ENCODE measurements around the gene RNF149. TPM values are rescaled to one million over a fixed set of nuclear protein-coding genes. Genes with fewer than 3 reads are reported as not detected.
A peak's percentile ranks its signal among the peaks of the same experiment; 100 is the strongest.

The RNF149 gene
- total RNA-seq, 2 experiments from 2014 or later, result 139 to 150 TPM

GRCh38 chr2:101305492-101306078 is 2.9 kb downstream of the RNF149 start:
- ChIA-PET CTCF (interaction anchor here (1.3 kb wide), 1 partner anchor 53 kb away, joined by 3 read pairs; the partner anchor contains the start of gene CNOT11), POLR2A (interaction anchor here (1.5 to 3.0 kb wide), 2 partner anchors 24 to 28 kb away, joined by 3 to 47 read pairs; no protein-coding TSS in a partner anchor)
- intact Hi-C loops (cut with DNase I, micrococcal nuclease), result loop anchor here (2.0 to 5.0 kb wide), 5 partner anchors 33 to 392 kb away; partner anchors contain the start of gene MAP4K4 (in 1 of the 2)
- peaks cover 57% of the 10 kb centered on the region for H3K36me3 Mint-ChIP-seq (ENCODE audit: low read depth)
- Histone ChIP-seq H3K4me1 (ENCODE audit: insufficient read depth, low read length) (peaks cover 68% of the 10 kb centered on the region), H3K9me3 (ENCODE audit: control insufficient read depth in 1 of 2, insufficient read depth in 1 of 2, low read length in 2 of 2) (no peaks in the 10 kb centered on the region), H3K4me3 (ENCODE audit: low read length) (peak overlapping the region; percentile 90), H3K36me3 (ENCODE audit: insufficient read depth, low read length) (peaks cover 30% of the 10 kb centered on the region), H3K27ac (ENCODE audit: low read depth in 1 of 2, low read length in 2 of 2) (peak overlapping the region in 1 of 2 donors; percentile 95), H3K27me3 (ENCODE audit: control insufficient read depth in 1 of 2, insufficient read depth in 2 of 2, low read length in 2 of 2) (no peaks in the 10 kb centered on the region)
- TF ChIP-seq, protein P1, sequence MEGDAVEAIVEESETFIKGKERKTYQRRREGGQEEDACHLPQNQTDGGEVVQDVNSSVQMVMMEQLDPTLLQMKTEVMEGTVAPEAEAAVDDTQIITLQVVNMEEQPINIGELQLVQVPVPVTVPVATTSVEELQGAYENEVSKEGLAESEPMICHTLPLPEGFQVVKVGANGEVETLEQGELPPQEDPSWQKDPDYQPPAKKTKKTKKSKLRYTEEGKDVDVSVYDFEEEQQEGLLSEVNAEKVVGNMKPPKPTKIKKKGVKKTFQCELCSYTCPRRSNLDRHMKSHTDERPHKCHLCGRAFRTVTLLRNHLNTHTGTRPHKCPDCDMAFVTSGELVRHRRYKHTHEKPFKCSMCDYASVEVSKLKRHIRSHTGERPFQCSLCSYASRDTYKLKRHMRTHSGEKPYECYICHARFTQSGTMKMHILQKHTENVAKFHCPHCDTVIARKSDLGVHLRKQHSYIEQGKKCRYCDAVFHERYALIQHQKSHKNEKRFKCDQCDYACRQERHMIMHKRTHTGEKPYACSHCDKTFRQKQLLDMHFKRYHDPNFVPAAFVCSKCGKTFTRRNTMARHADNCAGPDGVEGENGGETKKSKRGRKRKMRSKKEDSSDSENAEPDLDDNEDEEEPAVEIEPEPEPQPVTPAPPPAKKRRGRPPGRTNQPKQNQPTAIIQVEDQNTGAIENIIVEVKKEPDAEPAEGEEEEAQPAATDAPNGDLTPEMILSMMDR (IDR thresholded peaks at IDR 0.05), result no peak
- peak overlapping the region; percentile 98 for H3K4me3 Mint-ChIP-seq
- H3K4me1 Mint-ChIP-seq (ENCODE audit: low read depth), result peaks cover 84% of the 10 kb centered on the region
- ATAC-seq (ENCODE audit: poor library complexity), result no peak
- peak overlapping the region; percentile 96 for H3K27ac Mint-ChIP-seq
- DNase-seq, result no peak
- H3K27me3 Mint-ChIP-seq, result no peaks in the 10 kb centered on the region
- no peaks in the 10 kb centered on the region for H3K9me3 Mint-ChIP-seq

DNA sequence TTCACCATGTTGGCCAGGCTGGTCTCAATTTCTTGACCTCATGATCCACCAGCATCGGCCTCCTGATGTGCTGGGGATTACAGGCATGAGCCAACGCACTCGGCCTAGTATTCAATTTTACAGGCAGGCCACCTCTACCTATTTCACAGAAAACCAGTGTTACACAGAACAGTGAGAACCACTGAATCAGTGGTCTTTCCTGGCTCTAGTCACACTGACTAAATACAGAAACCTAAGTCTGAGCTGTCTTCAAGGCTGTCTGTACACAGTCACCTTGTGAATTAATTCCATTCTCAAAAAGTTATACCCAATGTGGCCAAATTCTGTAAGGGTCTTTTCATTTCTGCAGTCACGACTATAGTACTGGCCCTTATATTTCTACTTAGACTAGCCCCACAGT is 3.5 kb downstream of the RNF149 start:
- Histone ChIP-seq H3K36me3 (ENCODE audit: insufficient read depth, low read length) (peaks cover 31% of the 10 kb centered on the region), H3K27me3 (ENCODE audit: control insufficient read depth in 1 of 2, insufficient read depth in 2 of 2, low read length in 2 of 2) (no peaks in the 10 kb centered on the region), H3K4me3 (ENCODE audit: low read length) (peak overlapping the region; percentile 90), H3K9me3 (ENCODE audit: control insufficient read depth in 1 of 2, insufficient read depth in 1 of 2, low read length in 2 of 2) (no peaks in the 10 kb centered on the region), H3K27ac (ENCODE audit: low read depth in 1 of 2, low read length in 2 of 2) (peak overlapping the region in 1 of 2 donors; percentile 95), H3K4me1 (ENCODE audit: insufficient read depth, low read length) (peaks cover 68% of the 10 kb centered on the region)
- no peak for DNase-seq
- no peaks in the 10 kb centered on the region for H3K9me3 Mint-ChIP-seq
- H3K36me3 Mint-ChIP-seq (ENCODE audit: low read depth), result peaks cover 60% of the 10 kb centered on the region
- ChIA-PET CTCF (interaction anchor here (0.6 to 1.3 kb wide), 2 partner anchors 52 to 85 kb away, joined by 3 read pairs; partner anchors contain the start of gene CNOT11), POLR2A (interaction anchor here (1.5 to 3.0 kb wide), 2 partner anchors 25 to 28 kb away, joined by 3 to 47 read pairs; no protein-coding TSS in a partner anchor)
- no peak for ATAC-seq (ENCODE audit: poor library complexity)
- TF ChIP-seq, protein P1 (IDR thresholded peaks at IDR 0.05), result no peak
- peak overlapping the region; percentile 96 for H3K27ac Mint-ChIP-seq
- peaks cover 84% of the 10 kb centered on the region for H3K4me1 Mint-ChIP-seq (ENCODE audit: low read depth)
- H3K4me3 Mint-ChIP-seq, result peak overlapping the region; percentile 98
- intact Hi-C loops (cut with DNase I, micrococcal nuclease), result loop anchor here (2.0 to 5.0 kb wide), 4 partner anchors 33 to 392 kb away; partner anchors contain the start of gene MAP4K4 (in 1 of the 2)
- H3K27me3 Mint-ChIP-seq, result no peaks in the 10 kb centered on the region

- no peak overlapping the region for H3K4me3 ChIP-seq (ENCODE audit: low read length)
- Mint-ChIP-seq H3K27ac (peak overlapping the region; percentile 96), H3K27me3 (no peaks in the 10 kb centered on the region), H3K4me3 (peak overlapping the region; percentile 98), H3K4me1 (ENCODE audit: low read depth) (peaks cover 85% of the 10 kb centered on the region), H3K36me3 (ENCODE audit: low read depth) (peaks cover 70% of the 10 kb centered on the region), H3K9me3 (no peaks in the 10 kb centered on the region)
- no peak for DNase-seq
- peaks cover 69% of the 10 kb centered on the region for H3K4me1 ChIP-seq (ENCODE audit: insufficient read depth, low read length)
- TF ChIP-seq, protein P1 (IDR thresholded peaks at IDR 0.05), result no peak
- no peak for ATAC-seq (ENCODE audit: poor library complexity)
- ChIA-PET POLR2A (interaction anchor here (1.9 kb wide), 1 partner anchor 25 kb away, joined by 8 read pairs; no protein-coding TSS in a partner anchor), CTCF (interaction anchor here (1.2 kb wide), 1 partner anchor 38 kb away, joined by 3 read pairs; no protein-coding TSS in a partner anchor)
- no peaks in the 10 kb centered on the region for H3K27me3 ChIP-seq (ENCODE audit: control insufficient read depth in 1 of 2, insufficient read depth in 2 of 2, low read length in 2 of 2)
- intact Hi-C loops (cut with DNase I, micrococcal nuclease), result loop anchor here in 1 of 2 experiments (2.0 kb wide), 1 partner anchor 45 kb away; no protein-coding TSS in a partner anchor
- H3K9me3 ChIP-seq (ENCODE audit: control insufficient read depth in 1 of 2, insufficient read depth in 1 of 2, low read length in 2 of 2), result no peaks in the 10 kb centered on the region
- no peak overlapping the region for H3K27ac ChIP-seq (ENCODE audit: low read depth in 1 of 2, low read length in 2 of 2)
- peaks cover 37% of the 10 kb centered on the region for H3K36me3 ChIP-seq (ENCODE audit: insufficient read depth, low read length)
These were observed 4.8 kb downstream of the RNF149 start for GRCh38 chr2:101303688-101304087.
